ENCODE measurements around the gene NRBP1.
"Not testable (repeated sequence)": the region's sequence is repeated elsewhere in the genome, so short reads cannot be mapped to it uniquely, and the experiment has no call there.

Gene NRBP1

GRCh38 chr2:27422958-27423357 lies 5.5 kb upstream of the NRBP1 start:
- no peak for DNase-seq

- not testable (repeated sequence) for DNase-seq
Observed at GRCh38 chr2:27425039-27425438, 3.4 kb upstream of the NRBP1 start.

DNA sequence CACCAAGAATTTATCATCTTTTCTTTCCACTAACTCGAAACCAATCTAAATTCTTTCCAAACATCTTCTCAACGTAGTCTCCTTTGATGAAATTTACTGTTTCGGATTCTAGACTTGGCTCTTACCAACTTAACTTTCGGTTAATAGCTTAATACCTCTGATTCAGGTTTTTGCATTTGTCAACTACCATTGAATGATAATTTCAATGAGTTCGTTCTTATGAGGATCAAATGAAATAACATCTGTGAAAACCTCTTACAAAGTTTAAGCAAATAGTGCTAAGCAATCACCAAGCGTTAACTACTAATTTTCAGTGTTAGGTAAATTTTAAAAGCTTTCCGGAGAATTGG lies 593 bp upstream of the NRBP1 start:
- DNase-seq: no peak

DNA sequence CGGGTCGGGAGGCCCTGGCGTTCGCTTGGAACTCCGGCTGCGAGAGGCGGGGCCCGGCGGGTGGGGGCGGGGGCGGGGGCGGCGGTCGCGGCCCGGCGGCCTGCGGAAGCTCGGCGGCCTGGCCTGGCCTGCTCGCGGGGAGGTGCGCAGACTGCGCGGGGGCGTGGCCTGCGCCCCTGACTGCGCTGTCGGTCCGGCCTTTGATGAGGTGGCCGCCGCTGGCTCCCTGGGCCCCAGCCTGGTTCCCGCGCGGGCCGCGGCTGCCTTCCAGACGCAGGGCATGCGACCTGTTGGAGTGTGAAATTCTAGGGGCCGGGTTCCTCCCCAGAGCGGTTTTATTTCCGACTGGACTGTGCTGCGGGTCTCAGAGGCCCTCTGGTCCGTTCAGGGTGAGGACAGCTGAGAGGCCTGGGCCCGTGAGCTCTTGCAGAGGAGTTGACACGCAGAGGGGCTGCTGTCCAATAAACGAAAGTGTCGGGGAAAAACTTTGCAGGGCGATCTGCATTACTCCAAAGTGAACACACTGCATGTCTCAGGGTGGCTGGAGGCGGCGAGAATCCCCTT lies 629 bp downstream of the NRBP1 start:
- peak; percentile 65 for DNase-seq

DNA sequence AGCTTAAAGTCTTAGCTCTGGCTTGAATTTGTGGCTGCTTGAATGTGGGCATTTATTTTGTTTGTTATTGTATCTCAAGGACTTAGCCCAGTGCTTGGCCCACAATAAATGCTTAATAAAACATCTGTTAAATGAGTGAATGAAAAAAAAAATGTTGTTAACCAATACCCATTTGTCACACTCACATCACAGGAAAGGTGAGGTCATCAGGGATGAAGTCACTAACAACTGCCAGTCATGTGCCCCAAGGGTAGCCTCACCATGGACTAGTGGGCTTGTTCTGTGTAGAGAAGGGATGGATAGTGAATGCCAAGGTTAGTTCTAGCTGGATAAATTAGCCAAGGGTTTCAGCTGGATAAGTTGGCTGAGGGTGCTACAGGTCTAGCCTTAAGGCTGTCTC lies 3.0 kb downstream of the NRBP1 start:
- no peak for DNase-seq

DNA sequence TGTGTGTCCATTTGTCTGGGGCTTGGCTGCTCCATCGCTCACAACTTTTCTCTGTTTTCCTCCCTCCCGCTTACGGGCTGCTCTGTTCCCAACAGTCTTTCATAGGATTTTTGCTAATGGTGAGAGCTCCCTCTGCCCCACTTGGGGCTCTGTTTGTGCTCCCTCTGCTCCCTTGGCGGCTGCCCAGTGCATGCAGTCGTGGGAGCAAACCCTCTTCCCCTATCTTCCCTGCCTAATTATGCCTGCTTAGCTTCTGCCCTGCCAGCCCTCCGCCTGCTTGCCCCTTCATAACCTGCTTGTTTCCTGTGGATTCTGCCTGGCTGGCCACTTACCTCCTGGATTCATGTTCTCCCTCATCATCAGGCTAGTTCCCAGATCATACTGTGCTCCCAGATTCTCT lies 7.2 kb downstream of the NRBP1 start:
- no peak for DNase-seq

GRCh38 chr2:27441226-27441926 lies 12.9 kb downstream of the NRBP1 start:
- no peak for DNase-seq

GRCh38 chr2:27441958-27442919 lies 13.8 kb downstream of the NRBP1 start, which contains the start of gene KRTCAP3:
TSS of gene KRTCAP3 (plus strand) at chr2:27442381. CDS start at chr2:27442413, 32 bp downstream.
- peak; percentile 35 for DNase-seq

- no peak for DNase-seq
Observed at GRCh38 chr2:27442920-27443282, 14.5 kb downstream of the NRBP1 start.

DNA sequence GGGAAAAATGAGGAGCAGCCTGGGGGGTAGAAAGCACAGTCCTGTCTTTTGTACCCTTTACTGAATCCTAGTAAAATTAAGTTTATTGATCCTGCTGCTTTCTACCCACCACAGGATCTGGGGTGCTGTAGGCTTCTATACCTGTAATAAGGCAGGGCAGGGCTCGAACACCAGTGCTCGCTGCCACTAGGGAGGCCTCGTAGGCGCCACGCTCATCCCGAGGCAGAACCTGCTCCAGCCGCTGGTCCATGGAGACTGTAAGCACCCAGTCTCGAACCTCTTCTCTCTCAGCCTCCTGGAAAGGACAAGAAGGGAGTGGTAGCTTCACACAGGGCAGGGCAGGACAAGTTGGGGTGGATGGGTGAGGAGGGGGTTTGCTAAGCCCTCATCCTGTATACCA lies 16.7 kb downstream of the NRBP1 start:
- no peak for DNase-seq

DNA sequence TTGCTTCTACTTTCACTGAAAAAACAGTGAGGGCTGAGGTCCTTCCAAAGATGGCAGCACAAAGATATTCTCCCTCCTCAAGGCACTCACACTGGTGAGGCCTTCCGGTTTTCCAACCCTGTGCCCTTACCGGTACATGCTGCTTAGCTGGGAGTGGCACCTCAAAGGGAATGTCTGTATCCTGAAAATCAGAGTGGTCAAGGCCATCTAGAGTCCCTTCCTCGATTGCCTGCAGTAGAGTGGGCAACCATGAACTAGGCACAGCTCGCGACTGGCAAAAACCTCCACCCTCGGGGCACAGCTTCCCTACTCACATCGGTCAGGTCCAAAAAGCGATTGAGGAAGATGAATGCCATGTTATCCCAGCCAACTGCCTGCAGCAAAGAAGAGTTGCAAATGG lies 17.2 kb downstream of the NRBP1 start:
- no peak for DNase-seq

DNA sequence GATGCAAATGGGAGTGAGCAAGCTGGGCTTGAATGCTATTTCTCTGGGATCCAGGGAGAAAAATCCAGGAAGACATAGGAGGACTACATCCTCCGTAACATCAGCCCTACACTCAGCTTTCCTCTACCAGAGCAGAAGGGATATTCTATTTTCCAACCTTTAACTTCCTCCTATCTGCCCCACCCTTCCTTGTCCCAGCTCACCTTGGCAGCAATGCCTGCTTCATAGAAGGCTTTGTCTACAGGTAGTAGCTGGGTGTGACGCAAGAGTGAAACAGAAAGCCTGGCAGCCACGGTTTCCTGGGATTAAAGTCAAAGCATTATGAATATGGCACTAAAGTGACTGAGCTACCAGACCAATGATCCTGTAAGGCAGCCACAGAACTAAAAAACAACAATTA lies 17.6 kb downstream of the NRBP1 start:
- DNase-seq: no peak

DNA sequence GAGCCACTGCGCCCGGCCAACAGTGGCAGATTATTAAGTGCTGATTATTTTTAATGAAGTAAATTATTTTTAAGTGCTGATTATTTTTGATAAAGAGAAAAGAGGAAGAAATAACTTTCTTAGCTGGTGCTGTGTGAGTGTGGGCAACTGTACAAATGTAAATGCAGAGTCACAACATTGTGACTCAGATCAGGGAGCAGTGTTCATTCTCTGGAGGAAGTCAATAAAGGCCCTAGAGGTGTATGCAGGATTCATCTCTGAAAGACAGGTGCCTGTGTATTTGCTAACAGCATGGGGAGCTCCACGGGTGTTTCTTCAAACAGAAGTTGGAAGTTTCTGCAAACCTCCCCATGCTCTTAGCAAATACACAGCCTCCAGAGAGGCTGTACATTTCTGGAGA lies 19.9 kb downstream of the NRBP1 start:
- DNase-seq: no peak

DNA sequence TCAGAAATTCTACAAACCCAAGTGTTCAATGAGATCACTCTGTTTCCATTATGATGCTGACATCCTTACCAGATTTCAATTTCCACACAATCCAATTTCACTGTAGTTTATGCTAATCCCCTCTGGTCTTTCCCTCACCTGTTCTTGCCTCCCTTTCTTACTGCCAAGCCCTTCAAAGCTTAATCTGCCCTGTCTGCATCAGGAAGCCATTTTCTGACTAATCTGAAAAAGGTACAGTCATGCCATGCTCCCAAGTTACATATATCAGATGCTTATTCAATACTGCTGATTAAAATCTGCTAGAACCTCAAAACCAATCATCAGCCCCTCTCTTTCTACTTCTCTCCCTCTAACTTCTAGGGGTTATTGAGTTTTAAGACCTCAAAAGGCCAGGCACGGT lies 22.7 kb downstream of the NRBP1 start:
- no peak for DNase-seq

GRCh38 chr2:27453968-27454367 lies 25.5 kb downstream of the NRBP1 start:
- DNase-seq: no peak

- no peak for DNase-seq
Observed at GRCh38 chr2:27461118-27461517, 32.7 kb downstream of the NRBP1 start.

DNA sequence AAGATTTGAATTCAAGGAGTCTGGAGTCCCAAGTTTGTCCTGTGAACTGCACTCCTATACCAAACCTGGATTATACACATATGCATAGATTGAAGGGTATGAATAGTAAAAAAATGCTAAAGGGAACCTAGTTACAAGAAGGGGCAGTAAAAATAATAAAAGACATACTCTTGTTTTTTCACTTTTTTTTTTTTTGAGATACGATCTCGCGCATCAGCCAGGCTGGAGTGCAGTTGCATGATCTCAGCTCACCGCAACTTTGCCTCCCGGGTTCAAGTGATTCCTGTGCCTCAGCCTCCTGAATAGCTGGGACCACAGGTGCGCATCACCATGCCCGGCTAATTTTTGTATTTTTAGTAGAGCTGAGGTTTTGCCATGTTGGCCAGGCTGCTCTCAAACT lies 36.0 kb downstream of the NRBP1 start:
- DNase-seq: no peak

DNA sequence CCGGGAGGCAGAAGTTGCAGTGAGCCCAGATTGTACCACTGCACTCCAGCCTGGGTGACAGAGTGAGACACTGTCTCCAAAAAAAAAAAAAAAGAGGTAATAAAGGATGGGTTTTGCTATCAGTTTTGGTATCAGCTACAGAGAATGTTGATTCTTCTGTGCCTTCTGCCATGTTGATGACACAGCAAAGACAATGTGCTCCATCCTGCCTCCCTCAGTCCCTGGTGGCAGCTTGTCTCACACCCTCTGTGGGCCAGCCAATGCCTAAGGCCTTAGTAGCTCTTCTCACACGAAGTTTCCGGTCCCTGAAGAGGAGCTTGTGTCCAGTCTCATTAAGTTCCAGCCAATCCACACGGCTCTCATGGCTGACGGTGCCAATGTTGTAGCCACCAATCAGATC lies 43.5 kb downstream of the NRBP1 start:
- no peak for DNase-seq

GRCh38 chr2:27485496-27485895 lies 57.1 kb downstream of the NRBP1 start:
- no peak for DNase-seq

GRCh38 chr2:27489118-27489497 lies 60.7 kb downstream of the NRBP1 start:
- no peak for DNase-seq

GRCh38 chr2:27489498-27490397 lies 61.3 kb downstream of the NRBP1 start, which contains the start of gene IFT172:
TSS of gene IFT172 (minus strand) at chr2:27489743. CDS start at chr2:27489653, 90 bp downstream.
- peak; percentile 99 for DNase-seq
